Fibroblast of the aortic adventitia (primary cell): ENCODE results near the gene FGGY. TPM values are rescaled to one million over a fixed set of nuclear protein-coding genes. Genes with fewer than 3 reads are reported as not detected.
"Not testable (repeated sequence)": the region's sequence is repeated elsewhere in the genome, so short reads cannot be mapped to it uniquely, and the experiment has no call there.

Experiments
- DNase-seq: peaks from one replicate; pipeline ENCODE4 v3.0.0-alpha.2; 2010; ENCODE audit warnings: low read depth
- H3K4me3 ChIP-seq: 2 replicates; pipeline ENCODE4 v1.5.1; 2011; ENCODE audit warnings: low read depth, mild to moderate bottlenecking, control low read depth, low read length, moderate library complexity
- CTCF ChIP-seq: IDR thresholded peaks from 2 replicates; pipeline ENCODE4 v1.5.1; 2011; ENCODE audit warnings: mild to moderate bottlenecking, low read length, control low read depth, inconsistent platforms; ENCODE audit not compliant: insufficient read depth
- total RNA-seq: library from RNA; depleted of rRNA; stranded (reverse); fragments of >200 nt; gene quantifications from 2 replicates; pipeline ENCODE4 v1.2.3, GENCODE V29; 2012; ENCODE audit warnings: low replicate concordance

Gene FGGY
- total RNA-seq, 1 donor: 17.5 TPM

- no peak for TF ChIP-seq CTCF
- no peak overlapping the region for H3K4me3 ChIP-seq
- no peak for DNase-seq
Measured at GRCh38 chr1:59492500-59492899, 195.6 kb downstream of the FGGY start.

GRCh38 chr1:59494145-59494833 lies 197.4 kb downstream of the FGGY start:
- TF ChIP-seq CTCF: no peak
- H3K4me3 ChIP-seq: no peak overlapping the region
- peak; percentile 13 for DNase-seq

GRCh38 chr1:59496156-59496555 lies 199.3 kb downstream of the FGGY start:
- not testable (repeated sequence) for DNase-seq, H3K4me3 ChIP-seq

GRCh38 chr1:59497616-59498015 lies 200.7 kb downstream of the FGGY start:
- no peak overlapping the region for H3K4me3 ChIP-seq
- no peak for DNase-seq
- no peak for TF ChIP-seq CTCF

GRCh38 chr1:59498640-59499039 lies 201.7 kb downstream of the FGGY start:
- peak; percentile 18 for DNase-seq
- TF ChIP-seq CTCF: no peak
- H3K4me3 ChIP-seq: no peak overlapping the region

GRCh38 chr1:59499273-59499942 lies 202.5 kb downstream of the FGGY start:
- DNase-seq: peak; percentile 26
- no peak for TF ChIP-seq CTCF
- H3K4me3 ChIP-seq: no peak overlapping the region

GRCh38 chr1:59499943-59500569 lies 203.2 kb downstream of the FGGY start:
- TF ChIP-seq CTCF: no peak
- no peak overlapping the region for H3K4me3 ChIP-seq
- no peak for DNase-seq
